Measurements from ENCODE around the gene HIP1.
"Not testable (repeated sequence)": the region's sequence is repeated elsewhere in the genome, so short reads cannot be mapped to it uniquely, and the experiment has no call there.

Gene HIP1

DNA sequence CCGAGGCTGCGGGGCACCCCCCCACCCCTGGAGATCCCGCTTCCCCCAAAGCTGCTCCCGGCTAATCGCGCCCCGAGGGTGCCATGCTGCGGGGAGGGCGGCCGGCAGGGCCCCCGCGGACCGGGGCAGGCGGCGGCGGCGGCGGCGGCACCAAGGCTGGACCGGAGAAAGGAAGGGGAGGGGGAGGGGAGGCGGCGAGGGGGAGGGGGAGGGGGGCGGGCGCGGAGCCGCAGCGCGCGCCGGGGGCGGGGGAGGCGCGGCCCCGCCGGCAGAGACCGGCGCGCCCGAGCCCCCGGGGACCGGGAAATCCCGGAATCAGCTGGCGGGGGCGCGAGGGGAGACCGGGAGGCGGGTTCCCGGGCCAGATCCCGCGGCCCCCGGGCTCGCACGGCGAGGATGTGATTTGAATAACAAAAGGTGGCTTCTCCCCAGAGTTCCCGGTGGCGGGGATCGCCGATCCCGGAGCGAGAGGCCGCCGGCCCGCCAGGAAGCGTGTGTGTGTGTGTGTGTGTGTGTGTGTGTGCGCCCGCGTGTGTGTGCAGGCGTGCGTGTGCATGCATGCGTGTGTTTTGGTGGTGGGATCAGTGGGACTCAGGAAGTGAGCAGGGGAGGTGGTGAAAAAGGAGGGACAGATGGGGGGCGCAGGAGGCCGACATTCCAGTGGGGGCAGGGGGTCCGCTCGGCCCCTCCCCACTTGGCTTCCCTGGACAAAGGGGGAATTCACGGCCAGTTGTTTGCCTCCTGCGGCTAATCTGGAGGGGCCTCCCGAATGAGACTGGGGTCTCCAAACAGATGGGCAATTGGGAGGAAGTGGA is 99.5 kb downstream of the HIP1 start:
- no peak for DNase-seq

DNA sequence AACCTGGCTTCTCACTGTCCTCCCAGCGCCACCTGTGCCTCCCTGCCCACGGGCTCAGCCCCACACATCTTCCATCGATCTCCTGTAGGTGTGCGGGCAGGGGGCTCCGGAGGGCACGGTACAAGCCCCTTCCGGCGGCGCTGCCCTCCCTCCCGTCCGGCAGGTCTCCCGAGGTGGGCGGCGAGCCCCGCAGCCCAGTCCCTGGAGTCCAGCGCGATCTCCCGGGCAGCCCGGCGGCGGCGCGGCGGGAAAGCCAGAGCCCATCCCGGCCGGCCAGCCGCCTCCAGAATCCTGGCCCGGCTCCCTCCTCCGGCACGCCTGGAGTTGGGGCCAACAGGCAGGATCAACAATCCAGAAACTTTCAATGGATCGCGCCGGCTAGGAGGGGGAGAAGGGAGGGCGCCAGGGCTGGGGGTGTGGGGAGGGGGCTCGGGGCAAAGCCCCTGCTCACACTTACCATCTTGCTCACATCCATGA is 100.1 kb downstream of the HIP1 start:
- no peak for DNase-seq

DNA sequence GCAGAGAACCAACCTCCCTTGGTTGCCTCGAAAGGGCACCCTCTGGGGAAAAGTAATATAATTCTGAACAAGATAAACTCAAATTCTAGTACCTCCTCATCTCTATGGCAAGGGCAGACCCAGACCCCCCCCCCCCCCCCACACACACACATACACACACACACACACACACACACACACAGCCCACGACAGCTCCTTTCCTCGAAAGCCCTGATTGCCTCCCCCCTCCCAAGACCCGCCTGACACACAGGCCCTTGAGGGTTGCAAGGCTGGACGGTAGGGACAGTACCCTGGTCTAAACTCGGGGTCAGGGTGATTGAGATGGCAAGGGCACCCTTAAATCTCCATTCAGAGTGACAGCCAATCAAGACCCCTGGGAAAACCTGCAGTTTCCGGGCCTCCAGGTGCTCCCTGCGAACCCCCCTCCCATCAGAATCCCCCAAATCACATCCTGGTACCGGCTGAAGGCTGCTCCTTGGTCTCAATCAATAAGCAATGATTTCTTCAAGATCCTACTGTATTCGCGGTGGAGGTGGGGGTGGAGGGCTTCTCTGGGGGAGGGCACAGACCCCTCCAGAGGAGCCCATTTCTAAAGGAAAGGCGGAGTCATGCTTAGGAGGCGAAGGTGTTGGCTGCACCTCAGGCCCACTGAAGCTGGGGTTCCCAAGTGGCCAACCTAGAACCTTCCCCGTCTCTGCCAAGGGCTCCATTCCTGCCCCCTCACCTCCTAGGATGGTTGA is 100.7 kb downstream of the HIP1 start:
- no peak for DNase-seq

DNA sequence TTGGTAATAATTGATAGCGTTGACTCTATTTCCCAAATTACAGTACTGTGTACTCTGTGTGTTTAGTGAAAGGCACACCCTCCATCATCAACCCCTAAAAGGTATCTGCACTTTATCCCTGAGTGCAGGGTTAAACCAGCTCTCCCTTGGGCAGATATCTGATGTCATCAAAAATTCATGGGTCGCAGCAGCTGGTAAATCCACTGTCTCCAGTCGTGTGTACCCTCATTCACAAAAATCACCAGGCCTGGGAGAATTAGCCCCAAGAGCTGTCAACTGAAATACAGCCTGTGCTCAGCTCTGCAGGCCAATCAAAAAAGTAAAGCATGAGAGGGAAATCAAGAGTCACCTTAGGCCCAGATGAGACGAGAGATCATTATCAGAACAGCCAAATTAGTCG is 103.7 kb downstream of the HIP1 start:
- no peak for DNase-seq

DNA sequence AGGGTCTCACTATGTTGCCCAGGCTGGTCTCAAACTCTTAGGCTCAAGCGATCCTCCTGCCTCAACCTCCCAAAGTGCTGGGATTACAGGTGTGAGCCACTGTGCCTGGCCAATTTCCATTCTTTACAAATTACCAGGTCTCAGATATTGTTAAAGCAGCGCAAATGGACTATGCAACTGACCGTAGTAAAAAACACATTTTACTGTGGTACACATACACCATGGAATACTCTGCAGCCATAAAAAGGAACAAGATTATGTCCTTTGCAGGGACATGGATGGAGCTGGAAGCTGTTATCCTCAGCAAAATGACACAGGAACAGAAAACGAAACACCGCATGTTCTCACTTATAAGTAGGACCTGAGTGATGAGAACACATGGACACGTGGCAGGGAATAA is 106.2 kb downstream of the HIP1 start:
- not testable (repeated sequence) for DNase-seq

DNA sequence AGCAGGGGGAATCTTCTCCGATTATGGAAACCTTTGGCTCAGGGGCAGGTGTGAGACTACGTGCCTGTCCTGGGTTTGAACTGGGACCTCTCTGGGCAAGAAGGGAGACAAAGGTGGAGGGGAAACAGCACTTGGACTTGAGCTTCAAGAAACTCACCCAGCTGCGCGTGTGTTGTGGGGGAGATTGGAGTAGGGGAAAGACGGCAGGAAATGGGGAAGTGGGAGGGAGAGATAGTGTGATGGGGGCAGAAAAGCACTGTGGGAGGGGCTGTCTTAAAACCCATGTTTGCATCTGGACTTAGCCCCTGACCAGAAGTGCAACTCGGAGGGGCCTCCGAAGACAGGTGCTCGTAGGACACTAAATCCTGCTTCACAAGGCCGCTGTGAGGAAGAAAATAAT is 107.0 kb downstream of the HIP1 start:
- no peak for DNase-seq

DNA sequence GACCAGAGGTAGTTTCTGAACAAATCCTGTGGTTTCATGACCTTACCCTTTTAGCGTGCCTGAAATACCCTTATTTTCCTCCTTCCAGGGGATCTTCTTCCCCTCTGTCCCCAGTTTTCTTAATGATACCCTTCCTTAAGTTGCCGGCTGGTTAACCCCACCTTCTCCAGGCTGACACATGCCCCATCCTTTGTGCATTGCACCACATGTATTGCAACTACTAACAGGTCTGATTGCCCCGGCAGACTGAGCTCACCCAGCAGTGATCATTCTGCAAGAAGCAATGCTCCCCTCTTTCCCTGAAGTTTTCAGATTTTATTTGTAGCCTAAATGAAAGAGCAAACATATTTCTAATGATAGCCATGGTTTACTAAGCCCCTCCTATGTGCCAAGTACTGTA is 108.2 kb downstream of the HIP1 start:
- DNase-seq: no peak

DNA sequence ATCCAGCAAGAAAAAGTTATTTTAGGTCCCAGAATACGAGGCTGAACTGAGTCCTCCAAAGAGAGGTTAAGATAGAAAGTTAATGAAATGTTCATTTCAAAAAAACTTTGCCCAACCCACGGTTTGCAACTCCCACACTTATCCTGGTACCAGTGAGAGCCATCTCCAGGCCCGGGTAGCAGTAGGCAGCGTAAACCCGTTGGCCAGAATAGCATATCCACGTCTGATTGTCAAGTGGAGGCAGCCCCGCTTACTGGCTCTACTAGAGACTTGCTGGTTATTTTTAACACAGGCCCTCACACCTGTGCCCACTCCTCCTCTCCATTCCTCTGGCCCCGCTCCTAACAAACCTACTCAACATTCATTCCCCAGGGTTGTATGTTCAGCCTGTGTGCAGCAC is 109.7 kb downstream of the HIP1 start:
- DNase-seq: no peak

DNA sequence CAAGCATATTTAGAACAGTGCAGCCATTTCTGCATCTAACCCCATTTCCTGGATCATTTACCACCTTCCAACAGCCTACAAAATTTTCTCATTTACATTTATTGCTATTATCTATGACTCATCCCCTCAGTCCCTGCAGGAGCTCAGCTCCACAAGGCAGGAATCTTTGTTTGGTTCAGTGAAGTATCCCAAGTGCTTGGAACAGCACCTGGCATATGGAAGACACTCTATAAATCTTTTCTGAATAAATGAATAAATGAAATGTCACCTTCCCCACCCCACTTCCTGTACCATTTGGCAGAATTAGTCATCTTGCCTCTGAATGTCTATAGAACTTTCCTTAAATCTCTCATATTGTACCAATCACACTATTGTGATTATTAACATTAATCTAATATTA is 110.7 kb downstream of the HIP1 start:
- no peak for DNase-seq

DNA sequence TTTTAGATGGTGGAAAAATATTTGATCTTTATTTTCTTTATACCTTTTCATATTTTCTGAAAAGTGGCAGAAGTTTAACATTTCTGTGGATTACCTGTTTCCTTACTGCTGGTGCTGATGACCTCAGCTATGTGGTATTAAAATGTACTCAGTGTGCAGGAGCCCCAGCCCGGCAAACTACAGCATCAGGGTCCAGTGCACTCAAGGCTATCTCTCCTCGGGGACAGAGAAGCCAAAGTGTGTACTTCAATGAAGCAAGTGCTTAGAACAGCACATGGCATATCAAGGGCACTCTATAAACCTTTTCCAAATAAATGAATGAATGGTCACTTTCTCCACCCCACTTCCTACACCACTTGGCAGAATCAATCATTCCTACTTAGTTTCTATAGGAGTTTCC is 111.8 kb downstream of the HIP1 start:
- no peak for DNase-seq

DNA sequence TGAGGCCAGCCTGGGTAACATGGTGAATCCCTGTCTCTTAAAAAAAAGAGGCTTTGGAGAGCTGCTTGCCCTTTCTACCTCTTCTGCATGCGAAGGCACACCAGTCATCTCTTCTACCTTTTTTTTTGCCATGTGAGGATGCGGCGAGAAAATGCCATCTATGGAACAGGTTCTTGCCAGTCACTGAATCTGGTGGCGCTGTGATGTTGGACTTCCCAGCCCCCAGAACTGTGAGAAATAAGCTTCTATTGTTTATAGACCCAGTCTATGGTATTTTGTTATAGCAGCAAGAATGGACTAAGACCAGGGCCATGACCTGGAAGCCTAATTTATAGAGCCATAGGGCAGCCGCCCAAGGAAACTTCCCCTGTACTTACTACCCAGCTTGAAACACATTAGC is 112.9 kb downstream of the HIP1 start:
- DNase-seq: no peak

DNA sequence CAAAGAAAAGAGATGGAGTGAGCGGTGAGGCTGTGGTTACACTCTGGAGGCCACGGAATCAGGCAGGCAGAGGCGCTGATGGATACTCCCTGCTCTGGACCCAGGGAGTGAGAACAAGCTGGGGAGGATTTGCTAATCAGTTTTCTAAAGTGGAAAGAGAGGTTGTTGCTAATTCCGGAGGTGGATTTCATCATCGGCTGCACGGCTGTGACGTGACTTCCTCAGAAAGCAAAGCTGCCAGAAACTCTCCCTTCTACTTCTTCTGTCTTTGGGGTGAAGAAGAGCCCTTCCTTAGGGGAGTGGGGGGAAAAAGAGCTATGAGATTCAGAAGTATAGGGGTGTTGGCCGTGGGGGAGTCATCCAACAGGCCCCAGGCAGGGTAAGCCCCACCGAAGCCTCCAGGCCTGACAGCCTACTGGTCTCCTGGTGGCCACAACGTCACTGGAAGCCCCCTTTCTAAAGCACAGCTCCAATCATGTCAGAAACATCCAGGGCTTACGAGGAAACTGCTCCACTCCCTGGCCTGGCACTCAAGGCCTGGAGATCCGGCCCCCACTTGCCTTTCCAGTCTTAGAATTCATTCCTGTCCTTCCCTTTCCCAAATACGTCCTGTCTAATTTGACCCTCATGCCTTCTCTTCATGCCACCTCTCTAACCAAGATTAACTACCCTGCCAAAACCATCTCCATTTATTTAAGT is 114.5 kb downstream of the HIP1 start:
- DNase-seq: no peak

DNA sequence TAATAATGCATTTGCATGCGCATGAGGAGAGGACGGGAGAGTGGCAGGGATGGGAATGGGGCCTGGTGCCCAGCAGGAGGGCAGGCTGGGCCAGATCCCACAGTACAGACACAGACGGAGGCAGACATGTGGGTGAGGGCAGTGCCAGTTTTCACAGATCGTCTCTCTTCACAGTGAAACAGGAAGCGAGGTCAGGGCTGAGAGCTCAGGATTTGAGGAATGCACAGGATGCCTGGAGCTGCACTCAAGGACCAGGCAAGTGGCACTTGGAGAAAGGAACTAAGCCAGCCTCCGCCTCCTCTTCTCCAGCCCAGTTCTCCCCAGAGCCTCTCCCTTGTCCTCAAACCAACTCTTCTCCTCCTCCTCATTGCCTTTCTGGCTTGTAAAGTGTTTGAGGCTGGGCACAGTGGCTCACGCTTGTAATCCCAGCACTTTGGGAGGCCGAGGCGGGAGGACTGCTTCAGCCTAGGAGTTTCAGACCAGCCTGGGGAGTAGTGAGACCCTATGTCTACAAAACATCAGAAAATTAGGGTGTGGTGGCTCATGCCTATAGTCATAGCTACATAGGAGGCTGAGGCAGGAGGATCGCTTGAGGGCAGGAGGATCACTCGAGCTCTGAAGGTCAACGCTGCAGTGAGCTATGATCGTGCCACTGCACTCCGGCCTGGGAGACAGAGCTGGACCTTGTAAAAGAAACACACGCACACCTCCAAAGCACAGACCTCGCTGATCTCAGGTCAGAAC is 115.2 kb downstream of the HIP1 start:
- DNase-seq: peak; percentile 34

DNA sequence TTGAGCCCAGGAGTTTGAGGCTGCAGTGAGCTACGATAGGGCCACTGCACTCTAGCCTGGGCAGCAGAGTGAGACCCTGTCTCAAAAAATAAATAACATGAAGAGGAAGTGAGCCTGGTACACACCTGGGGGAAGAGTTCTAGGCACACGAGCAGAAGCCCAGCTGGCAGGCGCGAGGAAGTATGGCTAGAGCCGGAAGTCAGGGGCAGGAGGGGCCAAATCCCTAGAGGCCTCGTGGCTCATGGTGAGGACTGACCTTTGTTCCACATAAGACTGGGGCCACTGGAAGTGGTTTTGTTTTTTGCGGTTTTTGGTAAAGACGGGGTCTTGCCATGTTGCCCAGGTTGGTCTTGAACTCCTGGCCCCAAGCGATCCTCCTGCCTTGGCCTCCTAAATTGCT is 117.6 kb downstream of the HIP1 start:
- DNase-seq: no peak

DNA sequence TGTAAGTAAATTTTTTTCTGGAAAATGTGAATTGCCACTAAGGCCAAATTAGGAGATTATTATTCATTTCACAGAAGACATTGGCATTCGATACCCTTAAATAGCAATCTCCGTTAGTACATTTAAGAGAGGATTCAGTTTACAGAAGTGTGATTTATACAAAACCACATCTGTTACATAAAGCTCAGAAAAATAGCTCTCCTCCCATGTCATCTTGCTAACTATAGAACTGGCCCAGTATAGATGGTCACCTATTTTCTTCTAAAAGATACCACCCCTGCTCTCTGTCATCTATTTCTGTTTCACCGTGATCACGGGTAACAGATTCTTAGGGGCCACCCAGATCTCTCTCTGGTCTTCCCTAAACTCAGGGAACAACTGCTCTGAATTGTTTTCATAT is 119.1 kb downstream of the HIP1 start:
- no peak for DNase-seq

DNA sequence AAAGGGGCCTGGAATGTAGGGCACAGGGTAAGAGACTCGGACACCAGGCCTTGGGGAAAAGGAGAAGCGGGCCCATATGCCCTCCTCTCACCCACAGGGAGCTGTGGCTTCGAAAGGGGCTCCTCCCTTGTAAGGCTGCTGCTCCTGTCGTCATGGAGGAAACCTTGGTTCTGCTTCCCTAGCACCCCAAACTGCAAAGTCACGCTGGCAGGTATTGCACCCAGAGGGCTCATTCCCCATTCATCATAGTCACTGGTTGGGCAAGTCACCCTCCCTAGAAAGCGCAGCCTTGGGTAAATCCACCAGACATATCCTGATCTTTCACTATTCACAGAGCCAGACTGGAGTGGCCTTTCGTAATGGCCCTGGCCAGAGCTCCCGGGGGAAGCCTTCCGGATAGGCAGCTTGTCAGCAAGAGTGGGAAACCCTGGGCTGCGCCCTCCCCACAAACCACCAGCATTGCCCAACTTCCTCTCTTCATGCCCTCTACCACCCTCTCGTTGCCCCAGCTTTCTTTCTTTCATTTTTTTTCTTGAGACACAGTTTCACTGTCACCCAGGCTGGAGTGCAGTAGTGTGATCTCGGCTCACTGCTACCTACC is 121.0 kb downstream of the HIP1 start:
- DNase-seq: no peak

DNA sequence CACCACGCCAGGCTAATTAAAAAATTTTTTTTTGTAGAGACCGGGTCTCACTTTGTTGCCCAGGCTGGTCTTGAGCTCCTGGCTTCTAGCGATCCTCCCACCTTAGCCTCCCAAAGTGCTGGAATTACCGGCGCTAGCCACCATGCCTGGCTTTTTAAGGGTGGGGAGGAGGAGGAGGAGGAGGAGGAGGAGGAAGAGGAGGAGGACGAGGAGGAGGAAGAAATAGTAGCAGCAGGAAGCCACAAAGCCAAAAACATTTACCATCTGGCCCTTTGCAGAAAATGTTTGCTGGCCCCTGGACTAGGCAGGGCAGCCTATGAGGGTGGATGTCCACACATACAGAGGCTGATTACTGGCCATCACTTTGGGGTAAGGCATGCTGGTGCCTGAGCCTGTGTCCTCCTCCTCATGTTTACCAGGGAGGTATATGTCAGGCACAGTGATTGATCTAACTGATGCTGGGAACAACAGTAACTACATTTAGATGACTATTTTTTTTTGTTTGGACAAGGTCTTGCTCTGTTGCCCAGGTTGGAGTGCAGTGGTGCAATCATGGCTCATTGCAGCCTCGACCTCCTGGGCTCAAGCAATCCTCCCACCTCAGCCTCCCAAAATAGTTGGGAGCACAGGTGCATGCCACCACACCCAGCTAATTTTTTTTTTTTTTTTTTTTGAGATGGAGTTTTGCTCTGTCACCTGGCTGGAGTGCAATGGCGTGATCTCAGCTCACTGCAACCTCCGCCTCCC is 122.1 kb downstream of the HIP1 start:
- DNase-seq: no peak

DNA sequence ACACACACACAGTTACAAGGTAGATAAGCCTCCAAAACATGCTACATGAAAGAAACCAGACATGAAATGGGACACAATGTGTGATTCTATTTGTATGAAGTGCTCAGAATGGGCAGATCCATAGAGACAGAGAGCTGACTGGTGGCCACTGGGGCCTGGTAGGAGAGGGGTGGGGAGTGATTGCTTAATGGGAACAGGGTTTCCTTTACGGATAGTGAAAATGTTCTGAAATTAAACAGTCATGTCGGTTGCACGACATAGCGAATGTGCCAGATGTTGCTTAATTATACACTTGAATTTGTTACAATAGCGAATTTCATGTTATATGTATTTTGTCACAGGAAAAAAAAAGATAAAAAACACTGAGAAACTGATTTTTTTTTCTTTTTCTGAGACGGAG is 124.3 kb downstream of the HIP1 start:
- DNase-seq: no peak

DNA sequence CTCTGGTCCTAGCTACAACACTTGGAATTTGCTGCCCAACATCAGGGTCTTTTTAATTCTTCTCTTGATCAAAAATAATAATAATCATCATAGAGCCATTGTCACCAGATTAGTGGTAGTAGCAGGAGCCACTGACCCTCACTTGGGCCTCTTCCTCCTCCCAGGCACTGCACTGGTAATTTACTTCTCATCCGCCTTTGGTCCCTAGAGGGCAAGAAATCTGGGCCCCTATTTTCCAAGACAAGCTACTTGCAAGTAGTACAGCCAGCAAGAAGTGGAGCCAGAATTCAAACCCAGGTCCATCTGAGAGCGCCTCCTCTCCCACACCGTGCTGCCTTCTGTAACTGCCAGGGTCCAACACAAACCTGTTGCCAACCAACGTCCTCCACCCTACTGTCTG is 125.4 kb downstream of the HIP1 start:
- no peak for DNase-seq

DNA sequence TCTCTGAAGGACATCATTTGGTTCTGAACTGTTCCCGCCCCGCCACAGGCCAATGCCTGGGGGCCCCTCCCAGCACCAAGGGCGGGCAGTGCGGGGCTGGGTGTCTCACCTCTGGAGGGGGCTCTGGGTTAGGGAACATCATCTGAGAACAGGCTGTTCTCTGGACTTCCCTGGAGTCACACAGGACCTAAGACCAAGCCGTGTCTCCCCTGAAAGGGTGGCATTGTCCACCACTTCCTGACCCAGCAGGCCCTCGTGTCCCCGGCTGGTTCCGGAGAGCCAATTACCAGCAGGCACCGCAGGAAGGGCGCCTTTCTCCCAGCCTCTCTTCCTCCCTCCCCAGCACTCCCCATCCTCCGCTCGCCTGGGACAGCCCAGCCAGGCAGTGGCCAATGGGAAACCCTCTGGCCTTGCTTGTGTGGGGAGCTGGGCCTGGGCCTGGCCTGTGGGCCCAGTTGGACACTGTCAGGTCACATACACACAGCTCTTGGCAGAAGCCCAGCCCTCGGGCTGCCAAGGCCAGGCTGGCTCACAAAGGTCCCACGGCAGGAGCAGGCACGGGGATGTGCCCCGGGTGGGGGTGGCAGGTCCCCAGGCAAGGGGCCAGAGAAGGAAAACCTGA is 127.1 kb downstream of the HIP1 start:
- no peak for DNase-seq

DNA sequence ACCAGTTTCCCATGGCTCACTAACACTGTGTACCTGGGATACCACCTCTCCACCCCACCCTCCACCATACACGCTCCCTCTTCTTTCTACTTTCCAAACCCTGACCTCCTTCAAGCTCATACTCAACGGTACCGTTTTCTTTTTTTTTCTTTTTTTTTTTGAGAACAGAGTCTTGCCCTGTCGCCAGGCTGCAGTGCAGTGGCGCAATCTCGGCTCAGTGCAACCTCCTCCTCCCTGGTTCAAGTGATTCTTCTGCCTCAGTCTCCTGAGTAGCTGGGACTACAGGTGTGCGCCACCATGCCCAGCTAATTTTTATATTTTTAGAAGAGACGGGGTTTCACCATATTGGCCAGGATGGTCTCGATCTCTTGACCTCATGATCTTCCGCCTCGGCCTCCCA is 129.3 kb downstream of the HIP1 start:
- DNase-seq: not testable (repeated sequence)
